ENCODE data around the gene FAM53B. TPM values are rescaled to one million over a fixed set of nuclear protein-coding genes. Genes with fewer than 3 reads are reported as not detected.

The FAM53B gene
- polyA plus RNA-seq, 1 of the 3 experiments (the other 2 are of a cell fraction): 5.6 TPM

- 97% methylated on average over 4 of the region's 4 CpGs for WGBS (ENCODE audit: low lambda C conversion rate)
- no peak overlapping the region for H2AFZ ChIP-seq (ENCODE audit: low read depth)
- H3F3A ChIP-seq (replicated peaks; ENCODE audit: insufficient read depth): no peaks in the 10 kb centered on the region
- no peak overlapping the region for H3K9ac ChIP-seq
- H3K27me3 ChIP-seq (ENCODE audit: insufficient read depth): no peaks in the 10 kb centered on the region
- H3K36me3 ChIP-seq (replicated peaks in 1 of 2; ENCODE audit: control insufficient read depth in 1 of 2, insufficient read depth in 2 of 2, low read length in 1 of 2): peaks cover 0 to 9% of the 10 kb centered on the region in 2 experiments
- H3K27ac ChIP-seq (ENCODE audit: low read depth in 2 of 2, low read length in 1 of 2): no peak overlapping the region
- H3K9me2 ChIP-seq: no peaks in the 10 kb centered on the region
- DNase-seq: no peak
- peaks cover 11% of the 10 kb centered on the region; the same call in 1 of the 2 replicates for H3K79me2 ChIP-seq (ENCODE audit: insufficient read depth)
- H4K20me1 ChIP-seq (ENCODE audit: insufficient read depth): 0 out of 2 replicates have a peak, but pooled peaks cover 7% of the 10 kb centered on the region
- TF ChIP-seq MXI1 (IDR thresholded peaks at IDR 0.05; ENCODE audit: low read depth, low read length) (no peak), GATA2 (CRISPR knock-in tag; IDR thresholded peaks at IDR 0.05) (no peak), JUND (IDR thresholded peaks at IDR 0.05) (no peak), RCOR1 (IDR thresholded peaks at IDR 0.05; ENCODE audit: low read length) (no peak), FOSL2 (IDR thresholded peaks at IDR 0.05; ENCODE audit: borderline replicate concordance, low read depth) (no peak), TCF12 (IDR thresholded peaks at IDR 0.05) (no peak), FOXJ3 (CRISPR knock-in tag; IDR thresholded peaks at IDR 0.05) (no peak), REST (IDR thresholded peaks at IDR 0.05; ENCODE audit: low read depth, low read length) (no peak), EP300 (IDR thresholded peaks at IDR 0.05; ENCODE audit: borderline replicate concordance in 1 of 2, low read depth in 1 of 2, low read length in 1 of 2) (no peak), USF1 (IDR thresholded peaks at IDR 0.05; ENCODE audit: borderline replicate concordance, low read depth) (no peak), TAF1 (IDR thresholded peaks at IDR 0.05; ENCODE audit: borderline replicate concordance, low read depth, low read length) (no peak), ZBTB33 (IDR thresholded peaks at IDR 0.05; ENCODE audit: borderline replicate concordance, low read depth) (no peak), NFIC (IDR thresholded peaks at IDR 0.05; ENCODE audit: borderline replicate concordance) (no peak), TEAD4 (IDR thresholded peaks at IDR 0.05; ENCODE audit: borderline replicate concordance, insufficient read depth) (no peak), RXRA (IDR thresholded peaks at IDR 0.05; ENCODE audit: borderline replicate concordance, low read depth) (no peak)
- CTCF ChIA-PET: interaction anchor here (1.5 kb wide), 1 partner anchor 65 kb away, joined by 4 read pairs; no protein-coding TSS in a partner anchor
- no peaks in the 10 kb centered on the region for H3K9me3 ChIP-seq
- no peak overlapping the region for H3K4me2 ChIP-seq
- H3K4me3 ChIP-seq (ENCODE audit: low read depth in 2 of 2, low read length in 1 of 2): no peak overlapping the region
- POLR2A ChIA-PET: no interaction called here
- H3K4me1 ChIP-seq (ENCODE audit: control insufficient read depth in 1 of 2, insufficient read depth in 2 of 2, low read depth in 1 of 2, low read length in 1 of 2): peaks cover 0 to 51% of the 10 kb centered on the region in 2 experiments; a peak in 3 of 4 replicates
Observed at GRCh38 chr10:124675824-124676223, 68.4 kb downstream of the FAM53B start.
